HepG2 (cell line): Measurements from ENCODE around the gene DTNB.

Source experiments
- POLR2AphosphoS2 ChIP-seq: IDR thresholded peaks from 2 replicates; pipeline ENCODE4 v1.6.1; 2011; ENCODE audit warnings: low read depth, low read length, improper control_type of control experiment
- POLR2AphosphoS5 ChIP-seq: IDR thresholded peaks from 2 replicates; pipeline ENCODE4 v1.6.1; 2012; ENCODE audit warnings: low read depth, low read length
- XRCC5 ChIP-seq: fragments of 200-400 bp; formaldehyde crosslinking; optimal IDR thresholded peaks from 2 replicates; pipeline ENCODE3; 2017; ENCODE audit warnings: mild to moderate bottlenecking, low read length
- ZBTB4 ChIP-seq: sonication (generic); formaldehyde crosslinking; IDR thresholded peaks from 2 replicates; pipeline ENCODE4 v1.4.0; 2020; ENCODE audit warnings: missing genetic modification reagents, mild to moderate bottlenecking, borderline replicate concordance
- ZKSCAN5 ChIP-seq: sonication (generic); formaldehyde crosslinking; IDR thresholded peaks from 2 replicates; pipeline ENCODE4 v1.5.1; 2020; ENCODE audit warnings: mild to moderate bottlenecking, missing genetic modification reagents
- ZNF850 ChIP-seq: sonication (generic); formaldehyde crosslinking; conservative IDR thresholded peaks from 2 replicates; pipeline ENCODE4 v1.9.0; 2021; ENCODE audit warnings: mild to moderate bottlenecking, missing genetic modification reagents

GRCh38 chr2:25598911-25599310 lies 74.5 kb downstream of the DTNB start:
- TF ChIP-seq POLR2AphosphoS2: no peak
- no peak for TF ChIP-seq ZKSCAN5 (CRISPR knock-in tag)
- TF ChIP-seq XRCC5: no peak
- TF ChIP-seq POLR2AphosphoS5: no peak
- TF ChIP-seq ZBTB4: no peak
- no peak for TF ChIP-seq ZNF850 (CRISPR knock-in tag)
